Measurements from ENCODE around the gene IQGAP2.

DNA sequence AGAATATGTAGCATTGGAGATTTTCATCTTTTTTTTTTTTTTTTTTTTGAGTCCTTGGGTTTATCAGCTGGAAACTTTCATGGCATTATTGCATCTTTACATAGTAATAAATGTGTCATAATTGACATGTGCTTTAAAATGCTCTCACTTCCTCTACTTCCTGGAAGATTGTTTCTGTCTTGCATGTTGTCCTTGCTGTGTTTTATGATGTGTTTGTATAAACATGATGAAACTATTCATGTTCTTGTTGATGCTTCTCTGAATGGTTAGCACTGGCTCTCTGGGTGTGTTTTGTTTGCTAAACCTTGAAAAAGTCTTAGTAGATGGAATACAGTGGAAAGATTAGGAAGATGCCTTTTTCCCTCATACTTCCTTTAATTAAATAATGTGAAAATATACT lies 87.9 kb downstream of the IQGAP2 start:
- TF ChIP-seq ZNF274 (IDR thresholded peaks at IDR 0.05; ENCODE audit: low read depth, low read length) (no peak), SUZ12 (IDR thresholded peaks at IDR 0.05; ENCODE audit: extremely low read depth, insufficient read depth, insufficient read length) (no peak), YY1 (IDR thresholded peaks at IDR 0.05; ENCODE audit: insufficient read depth, insufficient read length) (no peak)
